Iris pigment epithelial cell (primary cell): ENCODE measurements around the gene ZNF580.

Experiments used
- DNase-seq: peaks from one replicate; pipeline ENCODE4 v3.0.0-alpha.2; 2011; ENCODE audit warnings: low read depth

The ZNF580 gene

GRCh38 chr19:55640577-55641425 is at the start of gene ZNF580:
ZNF580 (plus strand) TSS chr19:55641002; CDS start chr19:55642509, 1,507 bp downstream.
- DNase-seq, result peak; percentile 93

- no peak for DNase-seq
Measured at GRCh38 chr19:55591555-55591954, 49.2 kb upstream of the ZNF580 start.

- DNase-seq, result no peak
Measured at GRCh38 chr19:55592391-55593090, 48.3 kb upstream of the ZNF580 start.

- DNase-seq, result no peak
Measured at GRCh38 chr19:55593096-55593772, 47.6 kb upstream of the ZNF580 start.

- no peak for DNase-seq
Measured at GRCh38 chr19:55594996-55595545, 45.7 kb upstream of the ZNF580 start.

GRCh38 chr19:55596304-55596703 is 44.5 kb upstream of the ZNF580 start:
- no peak for DNase-seq

GRCh38 chr19:55597501-55597921 is 43.3 kb upstream of the ZNF580 start:
- DNase-seq, result no peak

- no peak for DNase-seq
Measured at GRCh38 chr19:55598034-55598433, 42.8 kb upstream of the ZNF580 start.

GRCh38 chr19:55598719-55599467 is 41.9 kb upstream of the ZNF580 start:
- DNase-seq, result peak; percentile 97

GRCh38 chr19:55599468-55599841 is 41.3 kb upstream of the ZNF580 start, which contains the start of gene FIZ1:
FIZ1 (minus strand) TSS chr19:55599517; CDS start chr19:55597865, 1,652 bp downstream.
- DNase-seq, result peak; percentile 99

- DNase-seq, result peak; percentile 87
Measured at GRCh38 chr19:55599842-55600661, 40.8 kb upstream of the ZNF580 start, which contains the start of gene ZNF524. ZNF524 (plus strand) TSS chr19:55600288; CDS start chr19:55602113, 1,825 bp downstream.

- DNase-seq, result no peak
Measured at GRCh38 chr19:55600662-55601028, 40.2 kb upstream of the ZNF580 start.

GRCh38 chr19:55601084-55601483 is 39.7 kb upstream of the ZNF580 start:
- DNase-seq, result no peak

GRCh38 chr19:55602104-55603001 is 38.4 kb upstream of the ZNF580 start:
- DNase-seq, result no peak

GRCh38 chr19:55603115-55603514 is 37.7 kb upstream of the ZNF580 start:
- no peak for DNase-seq

- no peak for DNase-seq
Measured at GRCh38 chr19:55603581-55604292, 37.1 kb upstream of the ZNF580 start.

- DNase-seq, result peak; percentile 96
Measured at GRCh38 chr19:55605207-55605636, 35.6 kb upstream of the ZNF580 start.

GRCh38 chr19:55605637-55606470 is 34.9 kb upstream of the ZNF580 start, which contains the start of gene ZNF865:
ZNF865 (plus strand) TSS chr19:55605647; CDS start chr19:55613619, 7,972 bp downstream.
- DNase-seq, result peak; percentile 91
